Measurements from ENCODE around the gene SMLR1. TPM values are rescaled to one million over a fixed set of nuclear protein-coding genes. Genes with fewer than 3 reads are reported as not detected.

The SMLR1 gene
- total and polyA plus RNA-seq, 9 of the 15 experiments (the other 6 are each of a cell fraction or from before 2014, with no cell fraction given): not detected

GRCh38 chr6:130873746-130874145 lies 46.5 kb downstream of the SMLR1 start (continued):
- TF ChIP-seq ZNF398 (CRISPR knock-in tag; IDR thresholded peaks at IDR 0.05) (no peak), NR1H2 (CRISPR knock-in tag; IDR thresholded peaks at IDR 0.05) (no peak), TAF9B (IDR thresholded peaks at IDR 0.05; ENCODE audit: partially characterized antibody) (no peak), NKRF (IDR thresholded peaks at IDR 0.05; ENCODE audit: borderline replicate concordance) (no peak), ZNF184 (CRISPR knock-in tag; IDR thresholded peaks at IDR 0.05) (no peak), HBP1 (CRISPR knock-in tag; IDR thresholded peaks at IDR 0.05) (no peak), TRIM28 (IDR thresholded peaks at IDR 0.05) (no peak), RUNX1 (IDR thresholded peaks at IDR 0.05; ENCODE audit: low read depth) (no peak)

Data from K562 (cell line).